ENCODE results near the gene LRP2. TPM values are rescaled to one million over a fixed set of nuclear protein-coding genes. Genes with fewer than 3 reads are reported as not detected.

Gene LRP2
- total RNA-seq, 1 donor from 2014 or later: 0.24 TPM

DNA sequence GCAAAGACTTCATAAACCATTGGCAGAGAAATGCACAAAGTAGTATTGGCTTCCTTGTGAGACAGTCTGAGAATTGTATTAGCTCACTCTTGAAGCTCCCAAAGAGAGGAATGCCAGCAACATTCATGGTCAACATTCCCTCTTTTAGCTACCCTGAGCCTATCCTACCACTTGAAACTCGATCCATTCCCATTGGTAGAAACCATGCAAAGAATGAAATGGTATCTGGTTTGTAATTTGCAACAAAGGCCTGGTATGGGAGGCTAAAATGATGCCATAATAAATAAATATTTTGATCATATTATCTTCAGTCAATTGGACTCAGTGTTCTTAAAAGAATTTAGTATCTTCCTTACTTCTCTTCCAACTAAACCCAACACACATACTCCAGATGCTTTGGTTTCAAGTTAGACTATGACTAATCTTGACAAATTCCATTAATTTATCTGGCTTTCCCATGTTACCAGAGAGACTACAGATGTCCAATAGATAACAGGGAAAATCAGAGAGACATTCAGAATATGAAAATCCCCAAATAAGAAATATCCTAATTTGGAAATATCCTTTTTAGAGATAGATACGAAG, 190.1 kb downstream of the LRP2 start:
- Mint-ChIP-seq H3K36me3 (ENCODE audit: unreplicated experiment) (no peaks in the 10 kb centered on the region), H3K4me3 (ENCODE audit: unreplicated experiment) (no peak overlapping the region), H3K4me1 (ENCODE audit: unreplicated experiment) (no peaks in the 10 kb centered on the region), H3K27me3 (ENCODE audit: unreplicated experiment) (peaks cover 3% of the 10 kb centered on the region), H3K27ac (ENCODE audit: unreplicated experiment) (no peak overlapping the region), H3K9me3 (ENCODE audit: unreplicated experiment) (peaks cover 5% of the 10 kb centered on the region)
- TF ChIP-seq, protein P1, sequence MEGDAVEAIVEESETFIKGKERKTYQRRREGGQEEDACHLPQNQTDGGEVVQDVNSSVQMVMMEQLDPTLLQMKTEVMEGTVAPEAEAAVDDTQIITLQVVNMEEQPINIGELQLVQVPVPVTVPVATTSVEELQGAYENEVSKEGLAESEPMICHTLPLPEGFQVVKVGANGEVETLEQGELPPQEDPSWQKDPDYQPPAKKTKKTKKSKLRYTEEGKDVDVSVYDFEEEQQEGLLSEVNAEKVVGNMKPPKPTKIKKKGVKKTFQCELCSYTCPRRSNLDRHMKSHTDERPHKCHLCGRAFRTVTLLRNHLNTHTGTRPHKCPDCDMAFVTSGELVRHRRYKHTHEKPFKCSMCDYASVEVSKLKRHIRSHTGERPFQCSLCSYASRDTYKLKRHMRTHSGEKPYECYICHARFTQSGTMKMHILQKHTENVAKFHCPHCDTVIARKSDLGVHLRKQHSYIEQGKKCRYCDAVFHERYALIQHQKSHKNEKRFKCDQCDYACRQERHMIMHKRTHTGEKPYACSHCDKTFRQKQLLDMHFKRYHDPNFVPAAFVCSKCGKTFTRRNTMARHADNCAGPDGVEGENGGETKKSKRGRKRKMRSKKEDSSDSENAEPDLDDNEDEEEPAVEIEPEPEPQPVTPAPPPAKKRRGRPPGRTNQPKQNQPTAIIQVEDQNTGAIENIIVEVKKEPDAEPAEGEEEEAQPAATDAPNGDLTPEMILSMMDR (IDR thresholded peaks at IDR 0.05): no peak
- no peak for DNase-seq (ENCODE audit: extremely low spot score, unreplicated experiment)

DNA sequence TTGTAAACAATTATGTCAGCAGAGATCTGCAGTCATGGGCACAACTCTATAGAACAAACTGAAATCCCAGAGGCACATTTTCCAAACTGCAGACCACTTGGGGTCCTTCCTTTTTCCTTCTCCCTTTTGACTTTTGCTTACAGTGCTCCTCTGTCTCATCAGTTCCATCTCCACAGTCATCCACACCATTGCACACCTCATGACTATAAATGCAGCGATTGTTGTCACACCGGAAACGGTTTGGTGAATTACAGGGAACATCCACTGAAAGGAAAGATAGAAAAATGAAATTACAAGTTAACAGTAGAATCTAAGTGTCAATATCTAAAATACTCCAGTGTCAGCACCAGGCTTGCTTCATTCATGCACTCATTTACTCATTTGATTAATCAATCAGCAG, 196.5 kb downstream of the LRP2 start:
- Mint-ChIP-seq H3K27me3 (ENCODE audit: unreplicated experiment) (peaks cover 18% of the 10 kb centered on the region), H3K4me1 (ENCODE audit: unreplicated experiment) (no peaks in the 10 kb centered on the region), H3K4me3 (ENCODE audit: unreplicated experiment) (no peak overlapping the region), H3K9me3 (ENCODE audit: unreplicated experiment) (peaks cover 5% of the 10 kb centered on the region), H3K36me3 (ENCODE audit: unreplicated experiment) (no peaks in the 10 kb centered on the region), H3K27ac (ENCODE audit: unreplicated experiment) (no peak overlapping the region)
- no peak for DNase-seq (ENCODE audit: extremely low spot score, unreplicated experiment)
- TF ChIP-seq, protein P1 (IDR thresholded peaks at IDR 0.05): no peak

DNA sequence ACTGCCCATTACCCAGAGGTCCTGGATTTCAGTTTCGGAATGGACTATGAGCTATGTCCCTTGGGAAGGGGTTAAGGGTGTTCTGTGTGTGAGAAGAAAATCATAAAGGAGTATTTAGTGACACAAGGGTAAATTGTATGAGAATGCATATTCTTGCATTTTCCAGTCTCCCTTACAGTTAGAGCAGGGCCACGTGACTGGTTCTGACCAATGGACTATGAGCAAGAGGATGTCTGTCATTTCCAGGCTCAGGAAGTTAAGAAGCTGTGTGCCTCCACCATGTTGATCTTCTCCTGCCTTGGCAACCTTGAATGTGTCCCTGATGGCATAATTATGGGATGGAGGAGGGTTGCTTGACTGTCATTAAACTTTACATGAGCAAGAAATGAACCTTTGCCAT, 198.0 kb downstream of the LRP2 start:
- Mint-ChIP-seq H3K27ac (ENCODE audit: unreplicated experiment) (no peak overlapping the region), H3K36me3 (ENCODE audit: unreplicated experiment) (no peaks in the 10 kb centered on the region), H3K9me3 (ENCODE audit: unreplicated experiment) (no peaks in the 10 kb centered on the region), H3K4me3 (ENCODE audit: unreplicated experiment) (no peak overlapping the region), H3K4me1 (ENCODE audit: unreplicated experiment) (no peaks in the 10 kb centered on the region), H3K27me3 (ENCODE audit: unreplicated experiment) (peaks cover 27% of the 10 kb centered on the region)
- no peak for DNase-seq (ENCODE audit: extremely low spot score, unreplicated experiment)
- TF ChIP-seq, protein P1 (IDR thresholded peaks at IDR 0.05): no peak

DNA sequence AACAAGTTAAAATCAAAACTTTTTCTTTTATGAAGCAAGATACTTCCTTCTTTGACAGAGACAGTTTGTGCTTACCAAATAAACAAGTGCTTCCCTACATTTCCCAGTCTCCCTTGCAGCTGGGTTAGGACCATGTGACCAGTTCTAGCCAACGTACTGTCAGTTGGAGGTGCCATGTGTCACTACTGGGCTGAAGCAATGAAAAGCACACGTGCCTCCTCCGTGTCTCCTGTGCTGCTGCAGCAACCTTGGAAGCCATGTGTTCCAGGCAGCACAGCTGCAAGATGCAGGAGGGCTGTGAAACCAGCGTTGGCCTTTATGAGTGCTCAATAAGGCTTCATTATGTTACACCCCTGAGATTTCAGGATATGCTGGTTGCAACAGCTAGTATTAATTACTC, 199.7 kb downstream of the LRP2 start:
- DNase-seq (ENCODE audit: extremely low spot score, unreplicated experiment): no peak
- peaks cover 32% of the 10 kb centered on the region for H3K27me3 Mint-ChIP-seq (ENCODE audit: unreplicated experiment)
- no peaks in the 10 kb centered on the region for H3K9me3 Mint-ChIP-seq (ENCODE audit: unreplicated experiment)
- no peaks in the 10 kb centered on the region for H3K4me1 Mint-ChIP-seq (ENCODE audit: unreplicated experiment)
- H3K27ac Mint-ChIP-seq (ENCODE audit: unreplicated experiment): no peak overlapping the region
- TF ChIP-seq, protein P1 (IDR thresholded peaks at IDR 0.05): no peak
- no peak overlapping the region for H3K4me3 Mint-ChIP-seq (ENCODE audit: unreplicated experiment)
- H3K36me3 Mint-ChIP-seq (ENCODE audit: unreplicated experiment): no peaks in the 10 kb centered on the region

DNA sequence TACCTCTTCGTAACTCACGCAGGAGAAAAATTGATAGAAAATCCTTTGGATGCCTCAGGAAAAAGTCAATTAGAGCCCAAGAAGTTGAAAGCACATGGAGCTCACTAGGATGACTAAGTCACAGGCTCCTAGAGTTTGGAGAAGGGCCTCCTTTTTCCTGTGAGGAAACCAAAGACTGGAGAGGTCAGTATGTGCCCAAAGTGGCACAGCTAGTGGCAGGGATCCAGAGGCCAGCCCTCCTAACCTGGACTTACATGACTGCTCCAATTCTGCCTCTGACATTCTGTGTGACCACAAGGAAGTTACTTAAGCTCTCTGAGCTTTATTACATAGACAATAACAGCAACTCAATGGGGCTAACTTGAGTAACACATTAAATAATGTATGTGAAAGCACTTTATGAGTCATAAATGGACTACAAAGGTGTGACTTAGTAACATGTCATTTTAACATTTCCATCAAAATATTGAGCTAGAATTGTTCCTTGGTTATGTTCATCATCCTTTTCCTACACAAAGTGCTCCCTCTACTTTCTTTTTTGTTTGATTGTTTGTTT, 201.3 kb downstream of the LRP2 start:
- no peak overlapping the region for H3K27ac Mint-ChIP-seq (ENCODE audit: unreplicated experiment)
- no peak for DNase-seq (ENCODE audit: extremely low spot score, unreplicated experiment)
- TF ChIP-seq, protein P1 (IDR thresholded peaks at IDR 0.05): no peak
- no peaks in the 10 kb centered on the region for H3K4me1 Mint-ChIP-seq (ENCODE audit: unreplicated experiment)
- H3K9me3 Mint-ChIP-seq (ENCODE audit: unreplicated experiment): no peaks in the 10 kb centered on the region
- peaks cover 27% of the 10 kb centered on the region for H3K27me3 Mint-ChIP-seq (ENCODE audit: unreplicated experiment)
- no peaks in the 10 kb centered on the region for H3K36me3 Mint-ChIP-seq (ENCODE audit: unreplicated experiment)
- no peak overlapping the region for H3K4me3 Mint-ChIP-seq (ENCODE audit: unreplicated experiment)
